ENCODE measurements around the gene DCPS.
"Not testable (repeated sequence)": the region's sequence is repeated elsewhere in the genome, so short reads cannot be mapped to it uniquely, and the experiment has no call there.

DCPS gene

GRCh38 chr11:126340960-126341606, 37.2 kb downstream of the DCPS start:
- Histone ChIP-seq H3K27ac (peak overlapping the region; percentile 90), H3K9me3 (ENCODE audit: low read depth, low read length) (no peaks in the 10 kb centered on the region), H3K9ac (ENCODE audit: insufficient read length) (no peak overlapping the region), H3K36me3 (ENCODE audit: insufficient read depth, low read length) (0 out of 2 replicates have a peak, but pooled peaks cover 3% of the 10 kb centered on the region), H3K4me3 (peak overlapping the region; percentile 46)
- no peak for DNase-seq (ENCODE audit: low read depth, low spot score)
- TF ChIP-seq POLR2AphosphoS5 (IDR thresholded peaks at IDR 0.05; ENCODE audit: borderline replicate concordance, low read depth, low read length): no peak
- TF ChIP-seq EZH2 (IDR thresholded peaks at IDR 0.05): no peak
- TF ChIP-seq FOXP2 (optimal IDR thresholded peaks at IDR 0.05; ENCODE audit: control extremely low read depth, extremely low read length, insufficient read depth): no peak

- TF ChIP-seq POLR2AphosphoS5 (IDR thresholded peaks at IDR 0.05; ENCODE audit: borderline replicate concordance, low read depth, low read length): peak; percentile 41; the same call in 1 of the 2 replicates
- no peak for TF ChIP-seq FOXP2 (optimal IDR thresholded peaks at IDR 0.05; ENCODE audit: control extremely low read depth, extremely low read length, insufficient read depth)
- H3K36me3 ChIP-seq (ENCODE audit: insufficient read depth, low read length): 0 out of 2 replicates have a peak, but pooled peaks cover 3% of the 10 kb centered on the region
- peak; percentile 91 for DNase-seq (ENCODE audit: low read depth, low spot score)
- no peaks in the 10 kb centered on the region for H3K9me3 ChIP-seq (ENCODE audit: low read depth, low read length)
- no peak overlapping the region for H3K9ac ChIP-seq (ENCODE audit: insufficient read length)
- peak overlapping the region; percentile 90 for H3K27ac ChIP-seq
- H3K4me3 ChIP-seq: peak overlapping the region; percentile 46
These were observed 37.9 kb downstream of the DCPS start for GRCh38 chr11:126341760-126342161.

- Histone ChIP-seq H3K9ac (ENCODE audit: insufficient read length) (no peak overlapping the region), H3K36me3 (ENCODE audit: insufficient read depth, low read length) (peaks cover 6% of the 10 kb centered on the region; the same call in 1 of the 2 replicates), H3K4me3 (no peak overlapping the region), H3K9me3 (ENCODE audit: low read depth, low read length) (no peaks in the 10 kb centered on the region), H3K27ac (peak overlapping the region; percentile 58)
- no peak for DNase-seq (ENCODE audit: low read depth, low spot score)
- TF ChIP-seq EZH2 (IDR thresholded peaks at IDR 0.05): no peak
- no peak for TF ChIP-seq FOXP2 (optimal IDR thresholded peaks at IDR 0.05; ENCODE audit: control extremely low read depth, extremely low read length, insufficient read depth)
- no peak; the same call in 1 of the 2 replicates for TF ChIP-seq POLR2AphosphoS5 (IDR thresholded peaks at IDR 0.05; ENCODE audit: borderline replicate concordance, low read depth, low read length)
These were observed 39.2 kb downstream of the DCPS start for GRCh38 chr11:126343051-126343450.

- Histone ChIP-seq H3K4me3 (no peak overlapping the region), H3K27ac (peak overlapping the region; percentile 58), H3K9me3 (ENCODE audit: low read depth, low read length) (no peaks in the 10 kb centered on the region), H3K9ac (ENCODE audit: insufficient read length) (no peak overlapping the region), H3K36me3 (ENCODE audit: insufficient read depth, low read length) (peaks cover 6% of the 10 kb centered on the region; the same call in 1 of the 2 replicates)
- DNase-seq (ENCODE audit: low read depth, low spot score): no peak
- no peak for TF ChIP-seq FOXP2 (optimal IDR thresholded peaks at IDR 0.05; ENCODE audit: control extremely low read depth, extremely low read length, insufficient read depth)
- TF ChIP-seq POLR2AphosphoS5 (IDR thresholded peaks at IDR 0.05; ENCODE audit: borderline replicate concordance, low read depth, low read length): no peak; the same call in 1 of the 2 replicates
- TF ChIP-seq EZH2 (IDR thresholded peaks at IDR 0.05): no peak
These were observed 40.6 kb downstream of the DCPS start for GRCh38 chr11:126344141-126345080.

GRCh38 chr11:126345283-126345682, 41.4 kb downstream of the DCPS start:
- no peaks in the 10 kb centered on the region for H3K9me3 ChIP-seq (ENCODE audit: low read depth, low read length)
- H3K36me3 ChIP-seq (ENCODE audit: insufficient read depth, low read length): peaks cover 8% of the 10 kb centered on the region; the same call in 1 of the 2 replicates
- H3K4me3 ChIP-seq: no peak overlapping the region
- TF ChIP-seq POLR2AphosphoS5 (IDR thresholded peaks at IDR 0.05; ENCODE audit: borderline replicate concordance, low read depth, low read length): no peak
- no peak for TF ChIP-seq EZH2 (IDR thresholded peaks at IDR 0.05)
- no peak for TF ChIP-seq FOXP2 (optimal IDR thresholded peaks at IDR 0.05; ENCODE audit: control extremely low read depth, extremely low read length, insufficient read depth)
- H3K9ac ChIP-seq (ENCODE audit: insufficient read length): no peak overlapping the region
- no peak for DNase-seq (ENCODE audit: low read depth, low spot score)
- peak overlapping the region; percentile 88 for H3K27ac ChIP-seq

- peak overlapping the region; percentile 88 for H3K27ac ChIP-seq
- TF ChIP-seq POLR2AphosphoS5 (IDR thresholded peaks at IDR 0.05; ENCODE audit: borderline replicate concordance, low read depth, low read length): no peak
- no peak for TF ChIP-seq EZH2 (IDR thresholded peaks at IDR 0.05)
- no peak for TF ChIP-seq FOXP2 (optimal IDR thresholded peaks at IDR 0.05; ENCODE audit: control extremely low read depth, extremely low read length, insufficient read depth)
- H3K4me3 ChIP-seq: no peak overlapping the region; the same call in 1 of the 2 replicates
- no peaks in the 10 kb centered on the region for H3K9me3 ChIP-seq (ENCODE audit: low read depth, low read length)
- DNase-seq (ENCODE audit: low read depth, low spot score): no peak
- H3K9ac ChIP-seq (ENCODE audit: insufficient read length): peak overlapping the region; percentile 26
- peaks cover 15% of the 10 kb centered on the region for H3K36me3 ChIP-seq (ENCODE audit: insufficient read depth, low read length)
These were observed 42.1 kb downstream of the DCPS start for GRCh38 chr11:126345759-126346585.

GRCh38 chr11:126346586-126346940, 42.7 kb downstream of the DCPS start:
- H3K27ac ChIP-seq: peak overlapping the region; percentile 88
- peaks cover 17% of the 10 kb centered on the region for H3K36me3 ChIP-seq (ENCODE audit: insufficient read depth, low read length)
- DNase-seq (ENCODE audit: low read depth, low spot score): no peak
- no peaks in the 10 kb centered on the region for H3K9me3 ChIP-seq (ENCODE audit: low read depth, low read length)
- peak overlapping the region; percentile 26 for H3K9ac ChIP-seq (ENCODE audit: insufficient read length)
- TF ChIP-seq FOXP2 (optimal IDR thresholded peaks at IDR 0.05; ENCODE audit: control extremely low read depth, extremely low read length, insufficient read depth): no peak
- no peak for TF ChIP-seq EZH2 (IDR thresholded peaks at IDR 0.05)
- no peak for TF ChIP-seq POLR2AphosphoS5 (IDR thresholded peaks at IDR 0.05; ENCODE audit: borderline replicate concordance, low read depth, low read length)
- H3K4me3 ChIP-seq: no peak overlapping the region

GRCh38 chr11:126346946-126347345, 43.1 kb downstream of the DCPS start:
- H3K9ac ChIP-seq (ENCODE audit: insufficient read length); H3K4me3 ChIP-seq; DNase-seq (ENCODE audit: low read depth, low spot score); H3K9me3 ChIP-seq (ENCODE audit: low read depth, low read length): not testable (repeated sequence)
- H3K36me3 ChIP-seq (ENCODE audit: insufficient read depth, low read length): peaks cover 18% of the 10 kb centered on the region
- 0 out of 2 replicates have a peak overlapping the region, but pooled peaks have one; percentile 88 for H3K27ac ChIP-seq
